ENCODE measurements around the gene EIF1AX. TPM values are rescaled to one million over a fixed set of nuclear protein-coding genes. Genes with fewer than 3 reads are reported as not detected.
"Not testable (repeated sequence)": the region's sequence is repeated elsewhere in the genome, so short reads cannot be mapped to it uniquely, and the experiment has no call there.

The EIF1AX gene
- total RNA-seq, 4 donors from 2014 or later = 37.5 to 62.1 (median 55.2) TPM

GRCh38 chrX:20128670-20129069 is 13.0 kb downstream of the EIF1AX start:
- no peak for TF ChIP-seq CTCF (IDR thresholded peaks at IDR 0.05)
- no peak for ATAC-seq (ENCODE audit: low FRiP score)
- no peak for DNase-seq (ENCODE audit: low spot score)

- not testable (repeated sequence) for DNase-seq (ENCODE audit: low spot score); ATAC-seq (ENCODE audit: low FRiP score)
These were observed 14.2 kb downstream of the EIF1AX start for GRCh38 chrX:20127440-20127839.

GRCh38 chrX:20126833-20127232 is 14.8 kb downstream of the EIF1AX start:
- DNase-seq (ENCODE audit: low spot score); ATAC-seq (ENCODE audit: low FRiP score): not testable (repeated sequence)

GRCh38 chrX:20124964-20125363 is 16.7 kb downstream of the EIF1AX start:
- no peak for TF ChIP-seq CTCF (IDR thresholded peaks at IDR 0.05)
- no peak for DNase-seq (ENCODE audit: low spot score)
- ATAC-seq (ENCODE audit: low FRiP score) = no peak

GRCh38 chrX:20118065-20118824 is 23.4 kb downstream of the EIF1AX start:
- no peak for TF ChIP-seq CTCF (IDR thresholded peaks at IDR 0.05)
- ATAC-seq (ENCODE audit: low FRiP score) (no peak), DNase-seq (ENCODE audit: low spot score) (no peak)

GRCh38 chrX:20116577-20117240 is 24.9 kb downstream of the EIF1AX start, which contains the start of gene MAP7D2:
Gene MAP7D2, minus strand, starts transcription at chrX:20116907. Its CDS starts 28 bp downstream, at chrX:20116879.
- DNase-seq (ENCODE audit: low spot score) = no peak
- TF ChIP-seq CTCF (IDR thresholded peaks at IDR 0.05) = no peak
- no peak for ATAC-seq (ENCODE audit: low FRiP score)

- TF ChIP-seq CTCF (IDR thresholded peaks at IDR 0.05) = no peak
- ATAC-seq (ENCODE audit: low FRiP score) (no peak), DNase-seq (ENCODE audit: low spot score) (no peak)
These were observed 25.5 kb downstream of the EIF1AX start for GRCh38 chrX:20116087-20116576.

All from omental fat pad (tissue), 4 donors.